ENCODE measurements around the gene UBE2I. TPM values are rescaled to one million over a fixed set of nuclear protein-coding genes. Genes with fewer than 3 reads are reported as not detected.
"Not testable (repeated sequence)": the region's sequence is repeated elsewhere in the genome, so short reads cannot be mapped to it uniquely, and the experiment has no call there.

Gene UBE2I
- total RNA-seq, 2 donors from 2014 or later = 204 to 206 TPM

DNA sequence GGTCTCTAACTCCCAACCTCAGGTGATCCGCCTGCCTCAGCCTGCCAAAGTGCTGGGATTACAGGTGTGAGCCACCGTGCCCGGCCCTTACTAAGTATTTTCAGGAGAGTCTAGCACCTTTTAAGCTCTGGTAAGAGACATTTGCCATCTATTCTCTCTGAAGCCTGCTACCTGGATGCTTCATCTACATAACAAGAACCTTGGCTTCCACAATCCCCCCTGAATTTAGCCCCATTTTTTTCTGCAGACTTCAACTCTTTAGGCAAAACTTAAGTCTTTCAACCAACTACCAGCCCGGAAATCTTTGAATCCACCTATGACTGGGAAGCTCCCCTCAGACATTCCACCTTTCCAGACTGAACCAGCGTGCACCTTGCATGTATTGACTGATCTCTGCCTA lies 14.0 kb upstream of the UBE2I start:
- Mint-ChIP-seq H3K4me1 (no peaks in the 10 kb centered on the region), H3K4me3 (no peak overlapping the region), H3K36me3 (ENCODE audit: low read depth) (no peaks in the 10 kb centered on the region), H3K27ac (no peak overlapping the region), H3K9me3 (no peaks in the 10 kb centered on the region), H3K27me3 (peaks cover 29% of the 10 kb centered on the region)
- ATAC-seq (replicated peaks) = no peak

DNA sequence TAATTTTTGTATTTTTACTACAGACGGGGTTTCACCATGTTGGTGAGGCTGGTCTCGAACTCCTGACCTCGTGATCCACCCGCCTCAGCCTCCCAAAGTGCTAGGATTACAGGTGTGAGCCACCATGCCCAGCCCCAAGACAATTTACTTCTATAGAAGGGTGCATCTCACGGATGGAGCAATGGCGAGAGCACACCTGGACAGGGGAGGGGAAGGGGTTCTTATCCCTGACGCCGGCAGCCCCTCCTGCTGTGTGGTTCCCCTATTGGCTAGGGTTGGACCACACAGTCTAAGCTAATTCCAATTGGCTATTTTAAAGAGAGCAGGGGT lies 12.8 kb upstream of the UBE2I start:
- H3K27ac Mint-ChIP-seq = peak overlapping the region; percentile 16
- H3K27me3 Mint-ChIP-seq = peaks cover 29% of the 10 kb centered on the region
- not testable (repeated sequence) for ATAC-seq (replicated peaks); H3K4me1 Mint-ChIP-seq; H3K9me3 Mint-ChIP-seq; H3K36me3 Mint-ChIP-seq (ENCODE audit: low read depth)
- H3K4me3 Mint-ChIP-seq = peak overlapping the region; percentile 1

DNA sequence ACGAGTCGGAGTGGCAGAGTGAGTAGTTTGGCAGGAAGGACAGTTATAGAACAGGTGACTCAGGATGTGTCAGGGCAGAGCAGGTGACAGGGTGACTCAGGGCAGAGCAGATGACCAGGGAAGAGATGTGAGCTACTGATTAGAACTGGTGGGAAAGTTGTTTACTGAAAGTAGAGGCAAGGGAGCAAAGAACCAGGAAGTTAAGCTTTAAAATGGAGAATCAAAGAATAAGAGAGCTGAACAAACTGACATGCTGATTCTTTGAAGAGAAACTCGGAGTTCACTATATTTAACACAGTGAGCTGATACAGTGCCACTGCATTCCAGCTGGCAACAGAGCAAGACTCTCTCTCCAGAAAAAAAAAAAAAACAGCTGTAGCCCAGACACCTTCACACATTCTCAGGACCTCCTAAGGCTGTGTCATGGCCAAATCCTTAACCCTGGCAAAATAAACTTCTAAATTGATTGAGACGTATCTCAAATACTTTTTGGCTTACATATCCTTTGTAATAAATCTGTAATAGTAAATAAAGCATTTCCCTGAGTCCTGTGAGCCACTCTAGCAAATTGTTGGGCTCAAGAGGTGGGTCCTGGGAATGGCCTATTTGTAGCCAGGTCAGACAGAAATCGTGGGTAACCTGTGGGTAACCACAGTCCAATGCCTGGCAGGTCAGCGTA lies 12.3 kb upstream of the UBE2I start:
- Mint-ChIP-seq H3K36me3 (ENCODE audit: low read depth) (no peaks in the 10 kb centered on the region), H3K27me3 (peaks cover 26% of the 10 kb centered on the region), H3K9me3 (no peaks in the 10 kb centered on the region), H3K27ac (peak overlapping the region; percentile 16), H3K4me3 (peak overlapping the region; percentile 1), H3K4me1 (peaks cover 6% of the 10 kb centered on the region)
- peak; percentile 97 for ATAC-seq (replicated peaks)

DNA sequence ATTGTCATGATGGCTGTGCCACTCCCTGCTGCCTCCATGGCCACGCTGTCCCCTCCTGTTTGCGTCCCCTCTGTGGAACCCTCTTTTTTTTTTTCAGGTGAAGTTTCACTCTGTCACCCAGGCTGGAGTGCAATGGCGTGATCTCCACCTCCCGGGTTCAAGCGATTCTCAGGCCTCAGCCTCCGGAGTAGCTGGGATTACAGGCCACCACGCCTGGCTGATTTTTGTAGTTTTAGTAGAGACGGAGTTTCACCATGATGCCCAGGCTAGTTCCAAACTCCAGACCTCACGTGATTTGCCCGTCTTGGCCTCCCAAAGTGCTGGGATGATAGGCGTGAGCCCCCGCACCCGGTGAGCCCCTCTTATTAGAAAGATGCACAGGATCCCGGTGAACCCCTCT lies 11.0 kb upstream of the UBE2I start:
- peaks cover 6% of the 10 kb centered on the region for H3K4me1 Mint-ChIP-seq
- no peak for ATAC-seq (replicated peaks)
- no peaks in the 10 kb centered on the region for H3K9me3 Mint-ChIP-seq
- no peak overlapping the region for H3K27ac Mint-ChIP-seq
- H3K36me3 Mint-ChIP-seq (ENCODE audit: low read depth) = no peaks in the 10 kb centered on the region
- no peak overlapping the region for H3K4me3 Mint-ChIP-seq
- peaks cover 22% of the 10 kb centered on the region for H3K27me3 Mint-ChIP-seq

DNA sequence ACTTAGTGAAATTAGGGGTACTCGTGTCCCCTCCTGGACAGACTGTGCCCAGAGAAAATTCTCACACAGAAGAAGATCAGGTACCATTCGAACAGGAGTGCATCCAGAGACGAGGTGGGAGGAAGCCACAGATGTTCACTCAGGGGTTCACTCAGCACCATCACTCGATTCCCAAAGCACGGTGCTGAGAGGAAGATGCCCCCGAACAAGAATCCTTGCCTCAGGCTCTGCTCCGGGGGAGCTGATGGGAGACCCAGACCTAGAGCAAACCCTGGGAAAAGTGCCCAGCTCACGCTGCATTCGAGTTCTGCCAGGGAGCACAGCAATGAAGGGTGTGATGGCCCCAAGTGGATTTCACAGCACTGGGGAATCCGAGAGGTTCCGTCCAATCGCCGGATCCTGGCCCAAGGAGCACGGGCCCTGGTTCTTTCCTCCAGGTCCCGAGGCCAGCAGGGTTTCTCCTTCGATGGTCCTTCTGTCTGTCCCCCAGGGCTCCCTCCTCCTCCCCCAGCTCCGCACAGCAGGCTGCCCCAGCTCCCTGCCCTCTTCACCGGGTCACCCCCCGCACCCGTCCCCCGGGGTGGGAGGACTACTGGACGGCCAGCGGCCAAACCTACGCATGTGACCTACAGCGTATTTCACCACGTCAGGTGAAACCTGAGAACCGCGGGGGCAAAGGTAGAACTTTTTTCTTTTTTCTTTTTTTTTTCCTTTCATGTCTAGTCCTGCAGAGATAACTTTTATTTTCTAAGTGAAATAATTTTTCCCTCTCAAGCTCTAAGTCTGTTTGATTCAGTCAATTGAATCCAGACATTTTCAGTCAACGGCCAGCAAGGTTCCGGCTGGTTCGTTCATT lies 10.2 kb upstream of the UBE2I start:
- Mint-ChIP-seq H3K27me3 (peaks cover 16% of the 10 kb centered on the region), H3K27ac (no peak overlapping the region), H3K9me3 (no peaks in the 10 kb centered on the region), H3K4me3 (no peak overlapping the region), H3K36me3 (ENCODE audit: low read depth) (no peaks in the 10 kb centered on the region), H3K4me1 (peaks cover 10% of the 10 kb centered on the region)
- no peak for ATAC-seq (replicated peaks)

DNA sequence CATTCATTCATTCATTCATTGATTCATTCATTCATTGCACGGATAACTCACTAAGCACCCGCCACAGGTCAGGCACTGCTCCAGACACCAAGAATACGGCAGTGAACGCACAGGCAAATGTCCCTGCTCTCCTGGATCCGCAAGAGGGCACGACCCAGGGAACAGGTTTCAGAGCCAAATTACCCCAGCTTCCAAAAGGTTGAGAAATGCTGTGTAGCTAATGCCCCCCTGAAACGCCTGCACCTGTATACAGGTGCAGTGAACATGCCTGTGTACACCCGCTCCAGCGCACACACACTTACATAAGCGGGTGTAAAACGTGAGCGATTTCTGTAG lies 9.6 kb upstream of the UBE2I start:
- peaks cover 10% of the 10 kb centered on the region for H3K4me1 Mint-ChIP-seq
- ATAC-seq (replicated peaks) = no peak
- H3K4me3 Mint-ChIP-seq = no peak overlapping the region
- no peaks in the 10 kb centered on the region for H3K9me3 Mint-ChIP-seq
- H3K27ac Mint-ChIP-seq = no peak overlapping the region
- peaks cover 12% of the 10 kb centered on the region for H3K27me3 Mint-ChIP-seq
- H3K36me3 Mint-ChIP-seq (ENCODE audit: low read depth) = no peaks in the 10 kb centered on the region

DNA sequence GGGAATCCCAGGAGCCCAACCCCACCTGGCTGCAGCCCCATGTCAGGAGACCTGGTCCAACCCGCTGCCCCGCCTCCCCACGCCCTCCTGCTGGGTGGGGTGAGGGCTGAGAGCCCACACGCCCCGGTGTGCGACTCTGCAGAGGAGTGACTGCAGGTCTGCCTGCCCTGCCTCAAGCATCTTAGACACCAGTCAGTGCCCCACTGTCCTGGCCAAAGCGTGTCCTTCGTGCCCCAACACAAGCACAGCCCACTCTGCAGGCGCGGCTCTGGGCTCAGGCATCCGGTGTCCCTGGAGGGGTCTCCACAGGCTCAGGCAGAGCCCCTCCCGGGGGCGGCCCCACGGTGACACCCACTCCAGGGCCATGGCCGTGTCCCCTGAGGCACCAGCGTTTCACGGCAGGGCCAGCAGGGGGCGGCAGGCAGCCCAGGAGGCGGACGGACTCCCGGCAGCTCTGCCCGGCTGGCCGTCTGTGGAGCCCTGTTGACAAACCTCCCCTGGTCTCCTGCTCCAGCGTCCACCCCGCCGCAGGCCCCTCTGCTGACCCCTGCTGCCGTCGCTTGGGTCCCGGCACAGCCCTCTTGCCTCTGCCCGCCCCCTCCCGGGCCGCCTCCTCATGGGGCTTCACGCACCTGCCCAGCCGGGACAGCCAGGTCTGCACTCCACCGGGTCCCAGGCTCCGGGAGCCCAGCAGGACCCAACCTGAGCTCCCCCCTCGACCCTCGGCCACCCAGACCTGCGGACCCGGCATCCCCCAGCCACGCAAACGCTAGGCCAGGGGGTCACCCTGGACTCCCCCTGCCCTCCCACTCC lies 8.6 kb upstream of the UBE2I start:
- Mint-ChIP-seq H3K4me3 (peak overlapping the region; percentile 37), H3K36me3 (ENCODE audit: low read depth) (no peaks in the 10 kb centered on the region)

DNA sequence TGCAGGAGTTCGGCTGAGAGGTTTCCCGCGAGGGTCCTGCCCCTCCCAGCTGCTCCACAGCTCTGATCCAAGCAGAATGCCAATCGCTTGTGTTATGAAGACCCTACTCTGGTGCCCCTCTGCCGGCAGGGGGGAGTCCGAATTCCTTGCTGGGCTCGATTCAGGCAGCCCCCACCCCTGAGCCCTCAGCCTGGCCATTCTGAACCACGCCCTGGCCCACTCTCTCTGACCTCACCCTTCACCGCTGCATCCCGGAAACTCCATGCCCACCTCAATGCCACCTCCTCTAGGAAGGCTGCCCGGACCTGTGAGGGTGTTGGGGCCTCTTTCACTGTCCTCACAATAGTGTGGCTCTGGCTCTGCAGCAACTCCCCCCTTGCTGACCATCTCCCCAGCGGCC lies 7.9 kb upstream of the UBE2I start:
- Mint-ChIP-seq H3K27me3 (peaks cover 7% of the 10 kb centered on the region), H3K9me3 (no peaks in the 10 kb centered on the region), H3K4me3 (peak overlapping the region; percentile 37), H3K27ac (peak overlapping the region; percentile 71), H3K4me1 (peaks cover 10% of the 10 kb centered on the region), H3K36me3 (ENCODE audit: low read depth) (no peaks in the 10 kb centered on the region)
- no peak for ATAC-seq (replicated peaks)

More for the DNA sequence above, 8.6 kb upstream of the UBE2I start:
- H3K27me3 Mint-ChIP-seq = peaks cover 7% of the 10 kb centered on the region
- no peaks in the 10 kb centered on the region for H3K9me3 Mint-ChIP-seq
- H3K27ac Mint-ChIP-seq = no peak overlapping the region
- ATAC-seq (replicated peaks) = peak; percentile 47
- peaks cover 10% of the 10 kb centered on the region for H3K4me1 Mint-ChIP-seq

DNA sequence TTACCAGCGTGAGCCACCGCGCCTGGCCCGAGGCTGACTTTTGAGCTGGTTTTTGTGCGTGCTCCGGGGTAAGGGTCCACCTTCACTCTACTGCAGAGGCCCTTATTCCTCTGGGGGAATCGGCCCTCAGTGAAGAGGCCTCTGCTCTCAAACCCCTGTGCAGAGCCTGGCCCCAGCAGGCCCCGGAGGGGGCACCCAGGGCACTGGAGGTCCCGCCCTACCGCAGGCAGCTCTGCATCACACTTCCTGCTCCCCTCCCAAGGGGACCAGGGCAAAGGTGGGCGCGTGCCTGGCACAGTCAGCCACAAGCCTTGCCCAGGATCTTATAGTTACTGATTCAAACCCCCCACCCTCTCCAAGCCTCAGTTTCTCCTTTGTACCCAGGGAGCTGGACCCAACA lies 3.6 kb upstream of the UBE2I start:
- Mint-ChIP-seq H3K4me1 (peaks cover 10% of the 10 kb centered on the region), H3K9me3 (no peaks in the 10 kb centered on the region), H3K27ac (no peak overlapping the region), H3K4me3 (no peak overlapping the region), H3K36me3 (ENCODE audit: low read depth) (peaks cover 17% of the 10 kb centered on the region), H3K27me3 (no peaks in the 10 kb centered on the region)
- ATAC-seq (replicated peaks) = no peak

DNA sequence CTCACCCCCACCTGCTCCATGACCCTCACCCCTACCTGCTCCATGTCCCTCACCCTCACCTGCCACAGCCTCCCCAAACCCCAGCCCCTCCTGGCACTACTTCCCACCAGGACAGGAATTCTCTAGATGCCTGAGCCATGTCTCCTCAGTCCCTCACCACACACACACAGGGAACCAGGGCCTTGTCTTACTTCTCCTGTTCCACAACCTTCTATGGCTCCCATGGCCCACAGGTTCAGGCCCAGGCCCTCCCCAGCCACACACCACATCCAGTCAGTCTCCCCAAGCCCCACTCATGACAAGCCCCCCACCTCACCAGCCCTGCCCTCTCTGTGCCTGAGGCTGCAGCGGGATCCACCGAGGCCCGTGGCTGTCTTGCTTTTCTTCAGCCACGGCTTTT lies 3.1 kb upstream of the UBE2I start:
- Mint-ChIP-seq H3K27ac (peak overlapping the region; percentile 44), H3K27me3 (no peaks in the 10 kb centered on the region), H3K36me3 (ENCODE audit: low read depth) (peaks cover 23% of the 10 kb centered on the region), H3K9me3 (no peaks in the 10 kb centered on the region), H3K4me1 (peaks cover 10% of the 10 kb centered on the region), H3K4me3 (peak overlapping the region; percentile 7)
- ATAC-seq (replicated peaks) = no peak

DNA sequence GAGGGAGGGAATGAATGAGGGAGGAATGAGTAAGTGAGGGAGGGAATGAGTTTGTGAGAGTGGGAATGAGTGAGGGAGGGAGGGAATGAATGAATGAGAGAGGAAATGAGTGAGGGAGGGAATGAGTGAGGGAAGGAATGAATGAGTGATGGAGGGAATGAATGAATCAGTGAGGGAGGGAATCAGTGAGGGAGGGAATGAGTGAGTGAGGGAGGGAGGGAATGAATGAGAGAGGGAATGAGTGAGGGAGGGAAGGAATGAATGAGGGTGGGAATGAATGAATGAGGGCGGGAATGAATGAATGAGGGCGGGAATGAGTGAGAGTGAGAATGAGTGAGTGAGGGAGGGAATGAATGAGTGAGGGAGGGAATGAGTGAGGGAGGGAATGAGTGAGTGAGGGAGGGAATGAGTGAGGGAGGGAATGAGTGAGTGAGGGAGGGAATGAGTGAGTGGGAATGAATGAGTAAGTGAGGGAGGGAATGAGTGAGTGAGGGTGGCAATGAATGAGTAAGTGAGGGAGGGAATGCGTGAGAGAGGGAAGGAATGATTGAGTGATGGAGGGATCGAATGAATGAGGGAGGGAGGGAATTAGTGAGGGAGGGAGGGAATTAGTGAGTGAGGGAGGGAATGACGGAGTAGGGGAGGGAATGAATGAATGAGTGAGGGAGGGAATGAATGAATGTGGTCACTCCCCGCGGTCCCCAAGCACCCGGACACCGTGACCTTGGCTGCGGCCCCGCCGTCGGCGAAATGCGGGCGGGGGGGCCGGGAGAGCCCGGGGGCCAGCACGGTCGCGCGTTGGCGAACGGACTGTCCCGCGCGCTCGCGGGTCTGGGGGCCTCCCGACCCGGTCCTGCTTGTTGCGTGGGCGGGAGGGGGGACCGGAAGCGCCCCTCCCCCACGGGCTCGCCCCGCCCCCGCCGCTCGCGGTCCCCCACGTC lies 1.1 kb upstream of the UBE2I start:
- Mint-ChIP-seq H3K9me3 (no peaks in the 10 kb centered on the region), H3K4me1 (peaks cover 5% of the 10 kb centered on the region), H3K4me3 (peak overlapping the region; percentile 82), H3K36me3 (ENCODE audit: low read depth) (peaks cover 36% of the 10 kb centered on the region), H3K27ac (peak overlapping the region; percentile 99), H3K27me3 (no peaks in the 10 kb centered on the region)
- peak; percentile 50 for ATAC-seq (replicated peaks)

DNA sequence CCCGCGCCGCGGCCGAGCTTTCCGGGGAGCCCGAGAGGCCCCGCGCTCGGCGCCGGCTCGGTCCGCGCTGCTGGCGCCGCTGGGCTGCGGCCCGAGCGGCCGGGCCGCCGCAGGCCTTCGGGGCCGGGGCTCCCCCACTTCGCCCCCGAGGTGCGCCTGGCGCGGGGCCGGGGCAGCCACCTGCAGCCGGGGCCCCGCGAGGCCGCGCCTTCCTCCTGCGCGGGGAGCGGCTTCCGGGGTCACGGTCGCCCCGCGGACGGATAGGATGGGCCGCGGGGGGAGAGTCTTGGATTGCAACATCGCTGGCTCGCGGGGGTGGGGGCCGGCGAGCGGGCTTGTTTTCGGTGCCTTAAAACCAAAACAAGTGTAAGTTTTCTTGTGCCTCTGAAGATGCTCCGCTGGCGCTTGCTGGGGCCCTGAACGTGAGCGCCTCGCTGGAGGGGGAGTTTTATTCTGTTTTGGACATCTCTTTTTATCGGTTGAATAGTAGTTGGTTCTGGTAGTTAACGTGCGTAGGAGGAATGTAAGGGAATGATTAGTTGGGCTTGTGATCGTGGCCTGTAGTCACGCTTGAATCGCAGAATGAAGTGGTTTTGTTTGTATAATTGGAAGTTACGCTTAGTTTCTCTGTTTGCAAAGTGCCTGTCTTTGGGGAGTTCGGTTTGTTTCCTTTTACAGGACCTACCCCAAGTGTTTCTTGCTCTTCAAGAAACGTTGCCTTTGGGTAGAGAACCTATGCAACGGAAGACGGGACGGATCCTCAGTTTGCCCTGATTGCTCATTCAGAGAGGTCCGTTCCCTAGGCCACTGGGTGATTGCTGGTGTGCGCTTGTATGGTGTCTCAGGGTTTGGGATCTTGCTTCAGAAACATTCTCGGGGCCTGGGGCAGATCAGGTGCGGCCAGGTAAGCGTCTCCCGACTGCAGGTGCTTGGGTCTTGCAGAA lies 724 bp downstream of the UBE2I start:
- Mint-ChIP-seq H3K4me3 (peak overlapping the region; percentile 90), H3K27ac (peak overlapping the region; percentile 95), H3K9me3 (no peaks in the 10 kb centered on the region), H3K36me3 (ENCODE audit: low read depth) (peaks cover 51% of the 10 kb centered on the region), H3K4me1 (no peaks in the 10 kb centered on the region), H3K27me3 (no peaks in the 10 kb centered on the region)
- peak; percentile 28 for ATAC-seq (replicated peaks)

DNA sequence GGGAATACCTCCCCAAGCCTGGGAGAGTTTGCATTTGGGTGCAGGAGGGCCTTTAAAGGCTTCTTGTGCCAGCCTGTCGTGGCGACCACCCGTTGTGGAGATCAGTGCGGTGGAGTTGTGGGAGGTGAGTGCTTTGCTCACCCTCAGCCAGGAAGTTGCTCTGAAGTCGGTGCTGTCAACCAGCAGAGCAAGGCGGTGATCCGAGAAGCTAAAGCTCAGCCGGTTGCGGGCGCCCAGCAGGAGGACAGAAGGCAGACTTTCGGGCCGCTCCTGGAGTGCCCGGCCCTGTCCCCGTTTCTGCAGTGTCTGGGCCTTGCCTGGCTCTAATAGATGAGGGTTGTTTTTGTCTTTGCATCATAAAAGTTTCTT lies 1.4 kb downstream of the UBE2I start:
- ATAC-seq (replicated peaks) = no peak

More for the DNA sequence above, 1.4 kb downstream of the UBE2I start:
- Mint-ChIP-seq H3K9me3 (no peaks in the 10 kb centered on the region), H3K4me1 (no peaks in the 10 kb centered on the region), H3K27ac (peak overlapping the region; percentile 95), H3K27me3 (no peaks in the 10 kb centered on the region), H3K36me3 (ENCODE audit: low read depth) (peaks cover 56% of the 10 kb centered on the region), H3K4me3 (peak overlapping the region; percentile 90)

Measured in activated T-helper 17 cell treated with anti-CD3 and anti-CD28 coated beads, Interleukin-2, amount 50 U/mL, for 72 hours (primary cell).